Endodermal cell (in vitro differentiated cells): Measurements from ENCODE around the gene SLU7. TPM values are rescaled to one million over a fixed set of nuclear protein-coding genes. Genes with fewer than 3 reads are reported as not detected.

ENCODE experiments used
- DNase-seq: peaks from one replicate; pipeline ENCODE4 v3.0.0-alpha.2; 2017
- H3K27ac ChIP-seq: 2 replicates; pipeline ENCODE4 v1.5.1; 2013; ENCODE audit warnings: mild to moderate bottlenecking, low read depth, low read length, moderate library complexity
- H3K27me3 ChIP-seq: 2 replicates; pipeline ENCODE4 v1.6.1; 2013; ENCODE audit warnings: mild to moderate bottlenecking, low read length, moderate library complexity; ENCODE audit not compliant: insufficient read depth, control insufficient read depth, poor library complexity, severe bottlenecking
- H3K36me3 ChIP-seq: 2 replicates; pipeline ENCODE4 v1.7.0; 2013; ENCODE audit warnings: mild to moderate bottlenecking, low read length, moderate library complexity; ENCODE audit not compliant: control insufficient read depth, insufficient read depth
- H3K4me1 ChIP-seq: one replicate; pipeline ENCODE4 v1.7.0; 2013; ENCODE audit warnings: low read length; ENCODE audit not compliant: control insufficient read depth, insufficient read depth
- H3K4me3 ChIP-seq: 2 replicates; pipeline ENCODE4 v1.5.1; 2013; ENCODE audit warnings: mild to moderate bottlenecking, low read length, moderate library complexity
- H3K9ac ChIP-seq: 2 replicates; pipeline ENCODE4 v1.6.1; 2013; ENCODE audit warnings: mild to moderate bottlenecking, low read length, moderate library complexity; ENCODE audit not compliant: poor library complexity, severe bottlenecking; ENCODE audit errors: extremely low read depth
- H3K9me3 ChIP-seq: 2 replicates; pipeline ENCODE4 v1.6.1; 2013; ENCODE audit warnings: mild to moderate bottlenecking, low read length, moderate library complexity; ENCODE audit not compliant: control insufficient read depth
- H3K27ac Mint-ChIP-seq: 2 replicates; pipeline ENCODE4 v1.8.0; 2020; ENCODE audit warnings: mixed read lengths
- H3K27me3 Mint-ChIP-seq: 2 replicates; pipeline ENCODE4 v1.8.0; 2021; ENCODE audit warnings: mild to moderate bottlenecking, mixed read lengths; ENCODE audit not compliant: insufficient read depth
- H3K36me3 Mint-ChIP-seq: 2 replicates; pipeline ENCODE4 v1.8.0; 2020; ENCODE audit warnings: low read depth, mixed read lengths
- H3K4me1 Mint-ChIP-seq: 2 replicates; pipeline ENCODE4 v1.8.0; 2020; ENCODE audit warnings: mixed read lengths
- H3K4me3 Mint-ChIP-seq: 2 replicates; pipeline ENCODE4 v1.8.0; 2020; ENCODE audit warnings: mild to moderate bottlenecking, moderate library complexity, mixed read lengths
- H3K9me3 Mint-ChIP-seq: 2 replicates; pipeline ENCODE4 v1.8.0; 2020; ENCODE audit warnings: mild to moderate bottlenecking, mixed read lengths
- CTCF ChIP-seq: fragments of 200-600 bp; sonication (generic); conservative IDR thresholded peaks from 2 replicates; pipeline ENCODE4 v1.5.0; 2021; ENCODE audit warnings: antibody characterized with exemption, mild to moderate bottlenecking
- WGBS, 2 experiments: methylation state at CpG; one replicate each; pipeline versions ENCODE4 v1.1.5 to v1.1.7; 2013; ENCODE audit warnings: missing lambda C conversion rate in 2 of 2, mixed read lengths in 1 of 2; ENCODE audit not compliant: insufficient coverage in 1 of 2, insufficient read length in 1 of 2; 5-methylcytosine and 5-hydroxymethylcytosine counted together
- total RNA-seq, 2 donors: library from RNA; stranded (reverse); fragmentation: NEBNext Ultra II Directional in 1 of 2; extraction: Animal tissue kit (Norgen Biotek cat#: 25700) in 1 of 2; gene quantifications; 2 replicates in 1 of 2; 3 replicates in 1 of 2; pipeline ENCODE4 v1.2.1, GENCODE V29; 2021

The SLU7 gene
- total RNA-seq, 2 donors from 2014 or later = 36.8 to 47.5 TPM

- Histone ChIP-seq H3K9ac (no peak overlapping the region), H3K4me3 (no peak overlapping the region), H3K4me1 (no peaks in the 10 kb centered on the region), H3K9me3 (no peaks in the 10 kb centered on the region), H3K27me3 (no peaks in the 10 kb centered on the region), H3K27ac (no peak overlapping the region), H3K36me3 (no peaks in the 10 kb centered on the region)
- Mint-ChIP-seq H3K9me3 (peaks cover 5% of the 10 kb centered on the region), H3K27me3 (peaks cover under 1% of the 10 kb centered on the region), H3K4me3 (no peak overlapping the region), H3K36me3 (no peaks in the 10 kb centered on the region), H3K27ac (no peak overlapping the region), H3K4me1 (peaks cover 5% of the 10 kb centered on the region)
- TF ChIP-seq CTCF = no peak
- 83 to 89% methylated on average over 1 to 2 of the region's 2 CpGs for WGBS, 2 experiments
- no peak for DNase-seq
Observed at GRCh38 chr5:160462167-160462566, 43.3 kb upstream of the SLU7 start.

- no peaks in the 10 kb centered on the region for H3K36me3 ChIP-seq
- H3K4me1 ChIP-seq = no peaks in the 10 kb centered on the region
- H3K27me3 ChIP-seq = no peaks in the 10 kb centered on the region
- H3K4me1 Mint-ChIP-seq = no peaks in the 10 kb centered on the region
- WGBS, 2 experiments = 82 to 89% methylated on average over 4 to 6 of the region's 6 CpGs
- H3K27me3 Mint-ChIP-seq = no peaks in the 10 kb centered on the region
- H3K9ac ChIP-seq = no peak overlapping the region
- no peak overlapping the region for H3K4me3 Mint-ChIP-seq
- peaks cover 5% of the 10 kb centered on the region for H3K9me3 Mint-ChIP-seq
- H3K27ac Mint-ChIP-seq = no peak overlapping the region
- H3K4me3 ChIP-seq = no peak overlapping the region
- DNase-seq = no peak
- H3K9me3 ChIP-seq = no peaks in the 10 kb centered on the region
- H3K36me3 Mint-ChIP-seq = no peaks in the 10 kb centered on the region
- H3K27ac ChIP-seq = no peak overlapping the region
- TF ChIP-seq CTCF = no peak
Observed at GRCh38 chr5:160461378-160461777, 42.5 kb upstream of the SLU7 start.

- no peaks in the 10 kb centered on the region for H3K4me1 Mint-ChIP-seq
- H3K4me1 ChIP-seq = no peaks in the 10 kb centered on the region
- H3K4me3 Mint-ChIP-seq = no peak overlapping the region
- H3K4me3 ChIP-seq = no peak overlapping the region
- no peak overlapping the region for H3K27ac ChIP-seq
- no peaks in the 10 kb centered on the region for H3K9me3 ChIP-seq
- WGBS, 2 experiments = 85 to 86% methylated on average over 4 of the region's 4 CpGs
- H3K27me3 Mint-ChIP-seq = no peaks in the 10 kb centered on the region
- no peaks in the 10 kb centered on the region for H3K27me3 ChIP-seq
- H3K9ac ChIP-seq = no peak overlapping the region
- no peak for DNase-seq
- peak; percentile 47 for TF ChIP-seq CTCF
- no peaks in the 10 kb centered on the region for H3K36me3 Mint-ChIP-seq
- H3K9me3 Mint-ChIP-seq = peaks cover 5% of the 10 kb centered on the region
- H3K27ac Mint-ChIP-seq = no peak overlapping the region
- no peaks in the 10 kb centered on the region for H3K36me3 ChIP-seq
Observed at GRCh38 chr5:160460377-160461049, 41.6 kb upstream of the SLU7 start.
